Measurements from ENCODE around the gene LRRFIP1. TPM values are rescaled to one million over a fixed set of nuclear protein-coding genes. Genes with fewer than 3 reads are reported as not detected.
A peak's percentile ranks its signal among the peaks of the same experiment; 100 is the strongest.

The LRRFIP1 gene
- total RNA-seq, 1 donor from 2014 or later = 91.5 TPM

- no peaks in the 10 kb centered on the region for H3K36me3 Mint-ChIP-seq (ENCODE audit: low read depth)
- peaks cover 97% of the 10 kb centered on the region for H3K4me1 Mint-ChIP-seq (ENCODE audit: low read depth)
- H3K9me3 Mint-ChIP-seq (ENCODE audit: low read depth) = no peaks in the 10 kb centered on the region
- H3K4me3 Mint-ChIP-seq (ENCODE audit: unreplicated experiment) = peak overlapping the region; percentile 44
- peak overlapping the region; percentile 99 for H3K27ac Mint-ChIP-seq (ENCODE audit: unreplicated experiment)
- DNase-seq (ENCODE audit: low spot score) = no peak
- H3K27me3 Mint-ChIP-seq (ENCODE audit: low read depth) = no peaks in the 10 kb centered on the region
- TF ChIP-seq, protein P1, sequence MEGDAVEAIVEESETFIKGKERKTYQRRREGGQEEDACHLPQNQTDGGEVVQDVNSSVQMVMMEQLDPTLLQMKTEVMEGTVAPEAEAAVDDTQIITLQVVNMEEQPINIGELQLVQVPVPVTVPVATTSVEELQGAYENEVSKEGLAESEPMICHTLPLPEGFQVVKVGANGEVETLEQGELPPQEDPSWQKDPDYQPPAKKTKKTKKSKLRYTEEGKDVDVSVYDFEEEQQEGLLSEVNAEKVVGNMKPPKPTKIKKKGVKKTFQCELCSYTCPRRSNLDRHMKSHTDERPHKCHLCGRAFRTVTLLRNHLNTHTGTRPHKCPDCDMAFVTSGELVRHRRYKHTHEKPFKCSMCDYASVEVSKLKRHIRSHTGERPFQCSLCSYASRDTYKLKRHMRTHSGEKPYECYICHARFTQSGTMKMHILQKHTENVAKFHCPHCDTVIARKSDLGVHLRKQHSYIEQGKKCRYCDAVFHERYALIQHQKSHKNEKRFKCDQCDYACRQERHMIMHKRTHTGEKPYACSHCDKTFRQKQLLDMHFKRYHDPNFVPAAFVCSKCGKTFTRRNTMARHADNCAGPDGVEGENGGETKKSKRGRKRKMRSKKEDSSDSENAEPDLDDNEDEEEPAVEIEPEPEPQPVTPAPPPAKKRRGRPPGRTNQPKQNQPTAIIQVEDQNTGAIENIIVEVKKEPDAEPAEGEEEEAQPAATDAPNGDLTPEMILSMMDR (IDR thresholded peaks at IDR 0.05) = no peak
These were observed 72.6 kb downstream of the LRRFIP1 start for GRCh38 chr2:237699870-237700511.

DNA sequence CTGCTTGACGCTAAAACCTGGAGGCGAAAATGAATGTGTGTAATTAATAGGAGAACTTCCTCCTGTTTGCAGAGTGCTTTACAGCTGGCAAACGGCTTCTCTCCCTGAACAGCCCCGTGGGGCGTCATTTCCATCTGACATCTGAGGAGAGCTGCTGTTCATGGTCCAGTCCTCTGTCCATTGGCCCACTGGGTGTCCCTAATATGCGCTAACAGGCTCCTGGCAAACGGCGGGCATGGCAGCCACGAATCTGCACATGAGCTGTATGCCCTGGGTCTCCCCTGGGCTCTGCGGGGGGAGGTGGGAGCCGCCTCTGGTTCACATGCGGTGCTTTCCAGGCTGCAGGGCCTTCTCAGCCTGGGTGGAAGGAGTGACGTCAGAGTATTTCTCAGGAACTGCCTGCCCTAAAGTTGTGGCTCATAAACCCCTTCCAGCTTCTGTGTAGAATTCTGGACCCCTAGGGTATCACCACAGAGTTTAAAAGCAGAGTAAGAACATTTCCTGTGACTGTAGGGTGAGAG is 73.2 kb downstream of the LRRFIP1 start:
- H3K9me3 Mint-ChIP-seq (ENCODE audit: low read depth) = no peaks in the 10 kb centered on the region
- H3K4me1 Mint-ChIP-seq (ENCODE audit: low read depth) = peaks cover 96% of the 10 kb centered on the region
- H3K27me3 Mint-ChIP-seq (ENCODE audit: low read depth) = no peaks in the 10 kb centered on the region
- peak overlapping the region; percentile 44 for H3K4me3 Mint-ChIP-seq (ENCODE audit: unreplicated experiment)
- TF ChIP-seq, protein P1 (IDR thresholded peaks at IDR 0.05) = no peak
- no peaks in the 10 kb centered on the region for H3K36me3 Mint-ChIP-seq (ENCODE audit: low read depth)
- H3K27ac Mint-ChIP-seq (ENCODE audit: unreplicated experiment) = peak overlapping the region; percentile 99
- DNase-seq (ENCODE audit: low spot score) = no peak

DNA sequence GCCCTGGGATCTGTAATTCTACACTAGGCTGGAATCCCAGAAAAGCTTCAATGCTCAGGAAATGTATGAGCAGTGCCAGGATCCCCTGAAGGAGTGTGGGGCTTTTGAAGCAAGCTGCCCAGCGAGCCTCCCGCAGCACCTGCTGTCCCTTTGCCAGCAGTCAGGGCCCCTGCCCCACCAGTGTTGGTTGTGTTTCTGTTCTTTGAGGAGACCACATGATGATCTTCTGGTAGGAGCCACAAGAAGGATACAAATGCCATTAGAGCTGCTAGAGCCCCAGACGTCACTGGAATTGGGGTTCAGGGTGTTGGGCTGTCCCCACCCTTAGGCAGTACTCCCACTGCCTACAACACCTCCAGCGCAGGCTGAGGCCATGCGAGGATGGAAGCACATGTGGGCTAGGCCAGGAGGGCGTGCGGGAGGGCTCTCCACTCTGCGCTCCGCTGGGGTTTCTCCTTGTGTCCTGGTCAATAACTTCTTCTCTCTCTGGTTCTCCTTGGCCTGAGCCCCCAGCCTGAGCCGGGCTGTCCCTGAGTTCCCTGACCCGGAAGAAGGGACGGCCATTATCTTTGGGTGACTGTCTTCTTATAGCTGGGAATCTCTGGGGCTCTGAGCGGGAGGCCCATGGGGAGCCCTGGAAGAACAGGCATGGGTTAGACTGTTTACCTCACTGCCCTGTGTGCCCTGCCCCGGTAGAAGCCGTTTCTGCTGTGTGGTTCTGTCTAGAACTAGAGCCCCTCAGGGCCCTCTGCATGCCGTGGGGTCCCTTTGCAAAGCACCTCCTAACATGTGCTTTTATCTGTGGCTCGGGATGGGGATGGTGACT is 73.9 kb downstream of the LRRFIP1 start:
- no peaks in the 10 kb centered on the region for H3K27me3 Mint-ChIP-seq (ENCODE audit: low read depth)
- H3K36me3 Mint-ChIP-seq (ENCODE audit: low read depth) = no peaks in the 10 kb centered on the region
- H3K4me3 Mint-ChIP-seq (ENCODE audit: unreplicated experiment) = peak overlapping the region; percentile 16
- peaks cover 89% of the 10 kb centered on the region for H3K4me1 Mint-ChIP-seq (ENCODE audit: low read depth)
- TF ChIP-seq, protein P1 (IDR thresholded peaks at IDR 0.05) = no peak
- no peaks in the 10 kb centered on the region for H3K9me3 Mint-ChIP-seq (ENCODE audit: low read depth)
- no peak for DNase-seq (ENCODE audit: low spot score)
- peak overlapping the region; percentile 99 for H3K27ac Mint-ChIP-seq (ENCODE audit: unreplicated experiment)

DNA sequence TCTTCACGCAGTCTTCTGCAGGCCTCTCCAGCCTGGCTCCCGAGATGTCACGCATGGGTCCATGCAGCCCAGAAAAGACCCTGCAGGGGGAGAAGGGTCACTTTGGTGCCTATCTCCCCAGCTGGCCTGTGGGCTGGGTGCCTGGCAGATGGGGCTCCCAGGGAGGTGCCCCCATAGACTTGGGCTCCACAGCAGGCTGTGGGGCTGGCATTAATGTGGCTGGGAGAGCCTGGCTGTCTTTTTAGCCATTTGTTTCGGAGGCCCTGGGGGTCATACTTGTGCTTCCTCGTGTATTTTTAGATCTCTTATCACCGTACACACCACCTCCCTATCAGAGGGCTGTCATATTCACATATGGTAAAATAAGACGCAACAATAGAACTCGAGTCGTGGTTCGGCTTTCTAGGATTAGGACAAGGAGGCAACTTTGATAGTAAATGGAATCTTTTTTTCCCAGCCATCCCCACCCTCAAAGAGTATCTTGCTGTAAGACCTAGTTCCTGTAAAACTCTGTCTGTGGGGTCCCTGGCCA is 74.5 kb downstream of the LRRFIP1 start:
- H3K4me3 Mint-ChIP-seq (ENCODE audit: unreplicated experiment) = peak overlapping the region; percentile 20
- H3K9me3 Mint-ChIP-seq (ENCODE audit: low read depth) = no peaks in the 10 kb centered on the region
- H3K27me3 Mint-ChIP-seq (ENCODE audit: low read depth) = no peaks in the 10 kb centered on the region
- H3K4me1 Mint-ChIP-seq (ENCODE audit: low read depth) = peaks cover 87% of the 10 kb centered on the region
- H3K36me3 Mint-ChIP-seq (ENCODE audit: low read depth) = no peaks in the 10 kb centered on the region
- peak overlapping the region; percentile 99 for H3K27ac Mint-ChIP-seq (ENCODE audit: unreplicated experiment)
- no peak for DNase-seq (ENCODE audit: low spot score)
- TF ChIP-seq, protein P1 (IDR thresholded peaks at IDR 0.05) = no peak
